HUDEP-2 (cell line): ENCODE data around the gene GGTA1.
A peak's percentile ranks its signal among the peaks of the same experiment; 100 is the strongest.
"Not testable (repeated sequence)": the region's sequence is repeated elsewhere in the genome, so short reads cannot be mapped to it uniquely, and the experiment has no call there.

Source experiments
- DNase-seq, 76 experiments: peaks; one replicate each; lab custom pipeline; 2025; ENCODE audit not compliant: unreplicated experiment in 76 of 76; lab: John Stamatoyannopoulos, UW

The GGTA1 gene

DNA sequence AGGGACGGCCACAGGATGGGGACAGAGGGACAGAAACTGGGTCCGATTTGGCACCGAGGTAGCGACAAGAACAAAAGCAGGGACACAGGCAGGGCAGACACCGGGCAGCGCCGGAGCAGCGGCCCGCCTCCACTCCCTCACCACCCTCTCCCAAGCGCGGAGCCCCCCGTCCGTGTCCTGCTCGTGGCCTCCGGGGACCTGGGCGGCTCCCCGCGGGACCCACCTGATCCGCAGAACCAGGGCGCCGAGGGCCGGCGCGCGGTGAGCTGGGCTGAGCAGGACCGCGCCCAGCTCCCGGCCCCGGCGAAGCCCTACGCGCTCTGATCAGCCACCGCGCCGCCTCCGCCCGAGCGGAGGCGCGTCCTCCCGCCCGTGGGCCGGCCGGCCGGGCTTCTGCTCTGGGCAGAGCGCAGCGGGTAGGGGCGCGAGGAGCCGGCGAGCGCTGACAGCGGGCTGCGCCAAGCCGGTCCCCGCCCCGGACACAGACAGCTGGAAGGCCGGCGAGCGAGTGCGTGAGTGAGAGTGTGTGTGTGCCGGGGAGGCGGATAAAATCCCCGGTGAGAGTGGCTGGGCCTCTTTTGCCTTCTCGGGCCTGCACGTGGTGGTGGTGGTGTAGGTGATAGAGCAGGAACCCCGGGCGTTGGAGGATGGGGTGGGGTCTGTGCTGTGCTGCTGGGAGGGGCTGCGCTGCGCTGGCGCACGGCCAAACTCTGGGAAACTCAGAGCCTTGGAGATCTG is at the start of gene GGTA1:
GGTA1 (minus strand) TSS at position 418 of the 738 bp plus-strand sequence. CDS start 31,922 bp downstream, outside the sequence.
- DNase-seq: peak in 22 of 76 experiments; percentile 1 to 30 (median 14)

DNA sequence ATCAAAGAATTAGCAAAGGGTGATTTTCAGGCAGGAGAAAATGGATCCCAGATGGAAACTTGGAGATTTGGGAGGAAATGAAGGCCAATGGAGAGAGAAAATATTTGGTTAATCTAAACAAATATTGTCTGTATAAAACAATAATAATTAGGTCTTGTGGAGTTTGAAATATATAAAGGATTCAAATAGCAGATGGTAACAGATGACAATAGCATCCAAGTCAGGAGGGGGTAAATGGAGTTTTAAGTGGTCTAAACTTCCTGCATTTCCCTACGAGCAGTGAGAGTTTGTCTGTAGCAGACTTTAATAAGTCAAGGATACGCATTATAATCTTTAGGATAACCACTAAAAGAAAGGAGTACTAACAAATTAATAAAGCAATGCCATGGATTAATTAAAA is 49.0 kb upstream of the GGTA1 start:
- DNase-seq: no peak

- DNase-seq: peak in 72 of 76 experiments; percentile 4 to 84 (median 64)
Measured at GRCh38 chr9:121545875-121546423, 46.3 kb upstream of the GGTA1 start.

GRCh38 chr9:121545150-121545874 is 45.7 kb upstream of the GGTA1 start:
- DNase-seq: no peak

DNA sequence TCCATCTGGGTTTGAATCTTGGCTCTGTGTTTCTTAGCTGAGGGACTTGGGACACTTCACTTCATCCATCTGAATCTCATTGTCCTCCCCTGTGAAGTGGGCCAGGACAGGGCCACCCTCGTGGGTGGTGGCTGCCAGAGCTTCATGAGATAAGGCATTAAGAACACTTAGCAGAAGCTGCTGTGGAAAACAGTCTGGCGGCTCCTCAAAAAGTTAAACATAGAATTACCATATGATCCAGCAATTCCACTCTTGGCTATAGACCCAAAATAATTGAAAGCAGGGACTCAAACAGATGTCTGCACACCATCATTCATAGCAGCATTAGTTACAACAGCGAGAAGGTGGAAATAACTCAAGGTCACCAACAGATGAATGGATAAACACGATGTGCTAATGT is 42.4 kb upstream of the GGTA1 start:
- DNase-seq: no peak

DNA sequence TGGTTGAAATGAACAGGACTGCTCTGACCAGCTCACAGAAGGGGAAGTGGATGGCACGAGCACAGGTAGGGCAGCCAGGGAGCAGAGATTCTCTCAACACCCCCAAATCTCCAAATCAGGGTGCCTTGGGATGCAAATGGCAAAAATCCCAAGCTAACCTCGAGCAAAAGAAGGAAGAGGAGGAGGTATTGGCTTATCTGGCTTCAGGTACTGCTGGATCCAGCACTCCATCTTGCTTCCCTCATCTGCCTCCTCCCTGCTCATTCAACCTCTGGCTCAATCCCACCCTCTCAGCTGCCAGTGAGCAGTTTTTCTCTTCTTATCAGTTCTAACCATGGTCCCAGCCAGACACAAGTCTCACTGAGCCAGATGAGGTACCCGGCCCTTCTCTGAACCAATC is 41.6 kb upstream of the GGTA1 start:
- DNase-seq: no peak

GRCh38 chr9:121538221-121538620 is 38.6 kb upstream of the GGTA1 start:
- DNase-seq: peak in 3 of 76 experiments; percentile 3 to 10 (median 7)

DNA sequence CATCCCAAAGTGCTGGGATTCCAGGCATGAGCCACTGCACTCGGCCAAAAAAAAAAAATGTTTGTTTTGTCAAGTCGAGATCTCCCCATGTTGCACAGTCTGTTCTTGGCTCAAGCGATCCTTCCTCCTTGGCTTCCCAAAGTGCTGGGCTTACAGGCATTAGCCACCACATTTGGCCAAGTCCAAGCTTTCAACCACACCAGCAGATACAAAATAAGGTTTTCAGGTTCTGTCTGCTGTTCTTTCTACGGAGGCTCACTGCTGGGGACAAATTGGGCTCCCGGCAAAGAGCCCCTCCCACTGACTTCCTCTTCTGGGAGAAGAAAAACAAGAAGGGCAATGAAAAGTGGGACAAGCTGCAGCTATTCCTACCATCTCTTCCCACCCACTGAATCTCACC is 37.6 kb upstream of the GGTA1 start:
- DNase-seq: no peak

DNA sequence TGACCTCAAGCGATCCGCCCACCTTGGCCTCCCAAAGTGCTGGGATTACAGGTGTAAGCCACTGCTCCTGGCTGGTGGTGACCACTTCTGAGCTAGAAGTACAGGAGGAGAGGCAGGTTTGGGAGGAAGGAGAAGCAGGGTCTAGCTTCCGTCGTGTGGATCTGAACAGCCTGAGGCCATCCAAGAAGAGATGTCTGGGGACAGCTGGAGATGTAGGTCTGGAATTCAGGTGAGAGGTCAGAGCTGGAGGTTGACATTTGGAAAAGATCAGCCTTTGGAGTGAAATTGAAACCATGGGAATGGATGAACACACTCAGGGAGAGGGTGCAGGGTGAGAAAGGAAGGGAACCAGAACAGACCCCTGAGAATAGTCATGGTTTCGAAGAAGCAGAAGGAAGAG is 33.2 kb upstream of the GGTA1 start:
- DNase-seq: no peak

GRCh38 chr9:121529237-121529987 is 29.8 kb upstream of the GGTA1 start:
- no peak for DNase-seq

GRCh38 chr9:121528642-121529041 is 29.0 kb upstream of the GGTA1 start:
- no peak for DNase-seq

- no peak for DNase-seq
Measured at GRCh38 chr9:121527371-121527770, 27.7 kb upstream of the GGTA1 start.

GRCh38 chr9:121519688-121520087 is 20.0 kb upstream of the GGTA1 start:
- not testable (repeated sequence) for DNase-seq

GRCh38 chr9:121518634-121519033 is 19.0 kb upstream of the GGTA1 start:
- no peak for DNase-seq

DNA sequence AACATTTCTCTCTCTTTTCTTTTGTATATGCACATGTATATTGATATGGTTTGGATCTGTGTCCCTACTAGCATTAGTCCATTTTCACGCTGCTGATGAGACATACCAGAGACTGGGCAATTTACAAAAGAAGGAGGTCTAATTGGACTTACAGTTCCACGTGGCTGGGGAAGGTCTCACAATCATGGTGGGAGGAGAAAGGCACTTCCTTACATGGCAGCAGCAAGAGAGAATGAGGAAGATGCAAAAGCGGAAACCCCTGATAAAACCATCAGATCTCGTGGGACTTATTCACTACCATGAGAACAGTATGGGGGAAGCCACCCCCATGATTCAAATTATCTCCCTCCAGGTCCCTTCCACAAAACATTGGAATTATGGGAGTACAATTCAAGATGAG is 13.5 kb upstream of the GGTA1 start:
- not testable (repeated sequence) for DNase-seq

DNA sequence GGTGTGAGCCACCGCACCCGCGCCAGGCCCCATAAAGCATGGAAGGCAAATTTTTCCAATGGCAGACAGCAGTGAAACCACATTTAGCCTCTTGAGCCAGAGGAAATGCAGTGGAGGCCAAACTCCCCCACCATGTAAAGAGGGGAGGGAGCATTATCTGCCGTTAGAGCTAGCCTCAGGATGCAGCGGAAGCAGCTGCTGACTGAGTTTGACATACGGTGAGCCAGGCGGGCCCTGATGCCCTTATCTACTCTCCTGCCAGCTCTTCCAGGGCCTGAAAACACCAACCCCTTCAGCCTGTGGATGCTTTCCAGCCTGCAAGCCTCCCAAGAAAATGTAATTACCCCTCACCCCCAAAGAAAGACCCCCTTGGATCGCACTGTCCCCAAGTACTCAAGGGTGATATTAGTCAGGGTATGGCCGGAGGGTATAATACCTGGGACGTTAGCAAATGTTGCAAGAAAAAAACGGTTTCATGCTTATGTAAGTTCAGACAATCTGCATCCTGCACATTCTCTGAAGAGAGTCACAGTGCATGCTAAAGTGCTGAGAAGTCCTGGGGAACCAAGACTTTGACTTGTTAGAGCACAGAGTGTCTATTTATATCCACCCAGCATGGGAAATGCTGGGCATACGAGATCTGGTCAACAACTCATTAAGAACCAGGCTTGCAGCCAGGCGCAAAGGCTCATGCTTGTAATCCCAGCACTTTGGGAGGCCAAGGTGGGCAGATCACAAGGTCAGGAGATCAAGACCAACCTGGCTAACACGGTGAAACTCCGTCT is 11.3 kb upstream of the GGTA1 start:
- no peak for DNase-seq

- DNase-seq: no peak
Measured at GRCh38 chr9:121509180-121509579, 9.5 kb upstream of the GGTA1 start.

DNA sequence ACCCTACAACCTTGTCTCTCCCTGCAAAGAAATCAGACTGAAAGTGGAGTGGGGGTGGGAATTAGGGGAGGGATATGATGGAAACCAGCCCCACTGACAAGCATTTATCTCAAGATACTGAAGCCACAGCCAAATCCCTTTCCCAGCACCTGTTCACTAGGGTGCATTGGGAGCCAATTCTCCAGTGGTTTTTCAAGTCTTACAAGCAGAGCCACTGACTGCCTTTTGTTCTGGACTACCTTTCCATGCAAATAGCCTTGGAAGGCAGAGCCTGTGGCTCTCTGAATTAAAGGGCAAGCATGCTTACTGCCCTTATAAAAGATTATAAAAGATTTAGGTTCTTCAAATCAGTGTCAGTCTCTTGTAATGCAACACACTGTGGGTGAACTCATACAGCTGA is 8.8 kb upstream of the GGTA1 start:
- no peak for DNase-seq

GRCh38 chr9:121505903-121506735 is 6.5 kb upstream of the GGTA1 start:
- DNase-seq: no peak
